GM18907 (cell line): ENCODE results near the gene NCBP1.
A peak's percentile ranks its signal among the peaks of the same experiment; 100 is the strongest.
"Not testable (repeated sequence)": the region's sequence is repeated elsewhere in the genome, so short reads cannot be mapped to it uniquely, and the experiment has no call there.

Source experiments
- ATAC-seq: cut with Tn5 transposase; IDR thresholded peaks from one replicate; pipeline ENCODE4 v1.9.1; 2021; ENCODE audit warnings: mild to moderate bottlenecking, moderate library complexity; ENCODE audit not compliant: unreplicated experiment

The NCBP1 gene, protein sequence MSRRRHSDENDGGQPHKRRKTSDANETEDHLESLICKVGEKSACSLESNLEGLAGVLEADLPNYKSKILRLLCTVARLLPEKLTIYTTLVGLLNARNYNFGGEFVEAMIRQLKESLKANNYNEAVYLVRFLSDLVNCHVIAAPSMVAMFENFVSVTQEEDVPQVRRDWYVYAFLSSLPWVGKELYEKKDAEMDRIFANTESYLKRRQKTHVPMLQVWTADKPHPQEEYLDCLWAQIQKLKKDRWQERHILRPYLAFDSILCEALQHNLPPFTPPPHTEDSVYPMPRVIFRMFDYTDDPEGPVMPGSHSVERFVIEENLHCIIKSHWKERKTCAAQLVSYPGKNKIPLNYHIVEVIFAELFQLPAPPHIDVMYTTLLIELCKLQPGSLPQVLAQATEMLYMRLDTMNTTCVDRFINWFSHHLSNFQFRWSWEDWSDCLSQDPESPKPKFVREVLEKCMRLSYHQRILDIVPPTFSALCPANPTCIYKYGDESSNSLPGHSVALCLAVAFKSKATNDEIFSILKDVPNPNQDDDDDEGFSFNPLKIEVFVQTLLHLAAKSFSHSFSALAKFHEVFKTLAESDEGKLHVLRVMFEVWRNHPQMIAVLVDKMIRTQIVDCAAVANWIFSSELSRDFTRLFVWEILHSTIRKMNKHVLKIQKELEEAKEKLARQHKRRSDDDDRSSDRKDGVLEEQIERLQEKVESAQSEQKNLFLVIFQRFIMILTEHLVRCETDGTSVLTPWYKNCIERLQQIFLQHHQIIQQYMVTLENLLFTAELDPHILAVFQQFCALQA

DNA sequence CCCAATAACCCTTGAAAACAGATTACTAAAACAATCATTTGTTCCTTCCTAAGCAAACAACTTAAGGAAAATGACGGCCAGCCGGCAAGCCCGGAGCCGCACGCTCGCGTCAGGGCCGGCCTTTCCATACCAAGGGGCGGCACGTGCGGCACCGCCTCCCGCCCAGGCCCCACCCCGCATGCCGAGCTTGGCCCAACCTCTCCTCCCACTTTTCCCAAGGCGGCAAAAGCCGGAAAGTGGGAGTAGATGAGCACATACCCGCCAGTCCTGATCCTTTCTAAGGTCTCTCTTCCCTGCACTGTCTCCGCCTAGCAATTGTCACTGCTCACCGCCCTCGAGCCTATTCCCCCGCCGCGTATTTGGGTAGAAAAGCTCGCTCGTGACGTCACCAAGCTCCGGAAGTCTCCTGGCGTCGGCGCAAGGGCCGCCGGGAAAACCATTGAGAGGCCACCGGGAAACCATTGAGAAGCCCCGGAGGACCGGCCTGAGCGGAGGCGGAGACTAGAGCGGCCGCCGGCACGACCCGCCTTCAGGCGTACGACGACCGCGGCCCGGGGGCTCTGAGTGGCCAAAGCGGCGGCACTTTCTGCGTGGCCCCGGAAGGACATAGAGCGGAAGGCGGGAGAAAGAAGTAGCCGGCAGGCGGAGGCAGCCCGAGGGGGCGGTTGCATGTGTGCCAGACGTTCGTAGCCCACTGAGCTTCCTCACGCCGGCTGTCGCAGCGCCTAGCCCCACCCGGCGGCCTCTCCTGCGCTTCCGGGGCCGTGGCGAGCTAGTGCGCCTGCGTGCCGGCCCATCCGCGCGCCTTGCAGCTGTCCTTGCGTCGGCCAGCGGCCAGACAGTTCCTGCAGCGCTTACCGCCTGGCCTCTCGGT, at the start of gene NCBP1, which contains the start of gene TSTD2:
TSS of gene NCBP1 (plus strand) at position 837 of the 874 bp plus-strand sequence. CDS start 61 bp downstream, outside the sequence.
TSS of gene TSTD2 (minus strand) at position 384 of the 874 bp plus-strand sequence. CDS start 5,806 bp downstream, outside the sequence.
- peak; percentile 87 for ATAC-seq

DNA sequence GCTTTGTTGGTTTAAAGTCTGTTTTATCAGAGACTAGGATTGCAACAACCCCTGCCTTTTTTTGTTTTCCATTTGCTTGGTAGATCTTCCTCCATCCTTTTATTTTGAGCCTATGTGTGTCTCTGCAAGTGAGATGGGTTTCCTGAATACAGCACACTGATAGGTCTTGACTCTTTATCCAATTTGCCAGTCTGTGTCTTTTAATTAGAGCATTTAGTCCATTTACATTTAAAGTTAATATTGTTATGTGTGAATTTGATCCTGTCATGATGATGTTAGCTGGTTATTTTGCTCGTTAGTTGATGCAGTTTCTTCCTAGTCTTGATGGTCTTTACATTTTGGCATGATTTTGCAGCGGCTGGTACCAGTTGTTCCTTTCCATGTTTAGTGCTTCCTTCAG, 48.8 kb upstream of the NCBP1 start:
- ATAC-seq, result not testable (repeated sequence)

DNA sequence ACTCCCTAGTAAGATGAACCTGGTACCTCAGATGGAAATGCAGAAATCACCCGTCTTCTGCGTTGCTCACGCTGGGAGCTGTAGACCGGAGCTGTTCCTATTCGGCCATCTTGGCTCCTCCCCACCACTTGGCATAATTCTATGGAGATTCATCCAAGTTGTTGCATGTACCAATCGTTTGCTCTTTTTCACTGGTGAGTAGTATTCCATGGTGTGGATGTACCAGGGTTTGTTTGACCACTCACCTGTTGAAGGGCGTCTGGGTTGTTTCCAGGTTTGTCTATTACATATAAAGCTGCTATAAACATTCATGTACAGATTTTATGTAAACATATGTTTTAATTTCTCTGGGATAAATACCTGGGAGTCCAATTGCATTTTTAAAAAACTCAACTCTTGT, 46.7 kb upstream of the NCBP1 start:
- ATAC-seq, result not testable (repeated sequence)

DNA sequence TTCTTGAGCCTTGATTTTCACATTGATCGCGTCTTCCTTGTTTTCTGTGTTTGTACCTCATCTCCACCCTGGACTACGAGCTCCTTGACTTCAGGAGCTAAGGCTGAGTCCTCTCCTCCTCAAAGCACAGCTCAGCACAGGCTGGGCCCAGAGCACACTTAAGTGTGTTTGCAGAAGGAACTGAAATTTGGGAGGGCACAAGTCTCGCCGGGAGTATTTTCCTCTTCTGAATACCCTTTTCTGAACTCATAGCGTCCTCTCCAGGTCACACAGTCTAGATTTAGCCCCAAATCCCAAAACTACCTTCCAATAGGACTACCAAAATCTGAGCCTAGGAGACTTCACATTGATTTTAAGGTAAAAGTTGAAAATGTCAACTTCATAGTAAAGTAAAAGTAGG, 42.1 kb upstream of the NCBP1 start:
- ATAC-seq, result no peak

DNA sequence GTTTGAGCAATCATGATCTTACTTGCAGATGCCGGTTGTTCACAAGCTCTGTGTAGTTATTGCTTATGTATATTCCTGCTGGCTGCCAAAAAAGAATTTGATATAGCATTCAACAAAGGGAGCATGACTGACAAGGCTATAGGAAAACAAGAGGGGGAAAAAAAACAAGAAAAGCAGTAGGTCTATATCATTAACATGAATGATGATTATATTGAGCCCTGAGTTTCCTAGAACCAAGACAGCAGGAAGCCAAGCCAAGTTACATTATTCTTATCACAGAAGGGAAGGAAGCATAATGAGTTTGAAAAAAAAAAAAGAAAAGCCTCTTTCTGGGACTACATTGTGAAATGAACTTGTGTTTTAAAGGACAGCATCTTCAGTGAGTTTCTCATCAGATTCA, 41.5 kb upstream of the NCBP1 start:
- no peak for ATAC-seq

DNA sequence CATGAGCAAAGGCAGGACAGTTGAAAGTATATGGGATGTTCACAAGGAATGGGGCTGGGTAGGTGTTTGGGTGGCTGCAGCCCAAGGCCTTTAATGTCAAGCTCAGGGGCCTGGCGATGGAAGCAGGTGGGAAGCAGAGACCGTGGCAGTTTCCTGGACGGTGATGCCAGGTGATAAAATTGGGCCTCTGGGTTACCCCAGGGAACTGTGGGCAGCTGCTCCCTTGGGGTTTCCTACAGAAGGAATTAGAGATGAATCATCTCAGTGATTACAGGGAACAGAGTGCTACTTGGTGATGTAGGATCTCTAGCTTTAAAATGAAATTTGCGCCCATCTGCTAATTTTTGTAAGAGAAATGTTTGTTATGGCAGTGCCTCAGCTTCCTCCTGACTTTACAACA, 39.7 kb upstream of the NCBP1 start:
- no peak for ATAC-seq

DNA sequence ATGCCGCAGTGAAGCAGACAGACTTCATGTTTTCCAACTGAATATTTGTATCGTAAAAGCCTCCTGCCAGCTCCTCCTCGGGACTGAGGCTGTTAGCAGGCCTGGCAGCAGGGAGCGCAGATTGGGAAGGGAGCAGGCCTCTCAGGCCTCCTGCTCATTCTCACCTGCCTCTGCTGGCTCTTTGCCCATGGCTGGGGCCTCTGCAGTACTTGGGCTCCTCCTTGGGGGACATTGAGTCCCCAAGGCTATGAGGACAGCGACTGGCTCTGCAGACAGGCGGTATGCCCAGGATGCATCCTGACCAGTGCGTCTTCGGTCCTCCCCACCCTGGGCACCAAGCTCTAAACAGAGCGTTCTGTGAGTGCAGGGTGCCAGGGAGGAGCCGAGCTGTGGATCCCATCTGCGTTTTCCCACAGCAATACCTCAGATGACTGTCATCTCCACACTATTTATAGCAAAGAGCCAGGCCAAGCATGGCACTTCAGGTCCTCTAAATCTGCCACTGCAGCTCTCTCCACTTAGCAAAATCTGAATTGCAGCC, 39.2 kb upstream of the NCBP1 start:
- no peak for ATAC-seq

DNA sequence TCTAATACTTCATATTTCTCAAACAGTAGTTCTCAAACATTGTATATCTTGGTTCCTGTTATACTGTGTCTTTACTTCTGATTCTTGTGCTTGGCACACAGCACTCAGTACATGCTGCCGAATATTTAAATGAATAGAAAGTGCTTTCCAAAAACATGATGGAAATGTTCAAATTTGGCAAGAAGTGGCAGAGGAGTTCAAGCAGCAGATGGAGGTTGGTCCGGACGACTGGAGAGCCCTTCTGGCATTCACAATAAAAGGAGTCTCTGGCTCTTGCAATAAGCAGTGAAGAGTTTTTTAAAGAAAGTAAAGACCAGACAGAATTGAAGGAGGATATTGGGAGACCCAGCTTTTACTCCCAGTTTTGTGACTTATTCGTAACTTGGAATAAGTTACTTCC, 36.7 kb upstream of the NCBP1 start:
- ATAC-seq, result no peak

DNA sequence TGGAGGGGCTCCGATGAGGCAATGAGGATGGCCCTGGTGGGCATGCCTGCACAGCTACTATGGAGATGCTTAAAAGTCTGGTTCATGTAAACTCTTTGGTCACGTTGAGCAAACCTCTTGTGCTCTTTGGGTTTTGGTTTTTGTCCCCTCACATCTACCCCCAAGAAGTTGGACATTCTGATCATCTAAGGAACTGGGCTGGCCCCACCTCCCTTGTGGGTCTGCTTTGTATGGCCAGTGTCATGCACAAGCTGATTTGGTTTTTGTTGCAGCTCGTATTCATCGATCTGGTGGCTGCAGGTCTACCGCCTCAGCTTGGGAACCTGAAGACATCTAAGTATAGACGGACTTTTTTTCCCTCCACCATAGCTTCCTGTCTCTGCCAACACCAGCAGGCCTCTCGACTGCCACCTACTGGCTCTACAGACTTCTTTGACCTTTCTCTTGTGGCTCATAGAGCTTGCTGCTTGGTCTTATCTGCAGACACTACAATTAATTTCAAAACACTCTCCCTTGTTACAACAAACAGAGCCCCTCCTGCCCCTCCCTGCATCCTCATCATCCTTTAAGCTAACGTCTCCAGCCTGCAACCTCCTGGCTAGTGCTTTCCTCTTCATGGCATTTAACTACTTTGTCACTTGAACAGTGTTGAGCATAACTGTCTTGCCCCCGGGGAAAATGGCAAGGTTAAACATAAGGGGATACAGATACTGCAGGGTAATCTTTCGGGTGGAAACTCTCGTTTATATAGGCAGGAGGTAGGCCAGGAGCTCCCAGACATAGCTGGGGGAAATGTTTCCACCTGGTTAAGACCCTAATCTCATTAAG, 34.9 kb upstream of the NCBP1 start:
- ATAC-seq, result peak; percentile 87

DNA sequence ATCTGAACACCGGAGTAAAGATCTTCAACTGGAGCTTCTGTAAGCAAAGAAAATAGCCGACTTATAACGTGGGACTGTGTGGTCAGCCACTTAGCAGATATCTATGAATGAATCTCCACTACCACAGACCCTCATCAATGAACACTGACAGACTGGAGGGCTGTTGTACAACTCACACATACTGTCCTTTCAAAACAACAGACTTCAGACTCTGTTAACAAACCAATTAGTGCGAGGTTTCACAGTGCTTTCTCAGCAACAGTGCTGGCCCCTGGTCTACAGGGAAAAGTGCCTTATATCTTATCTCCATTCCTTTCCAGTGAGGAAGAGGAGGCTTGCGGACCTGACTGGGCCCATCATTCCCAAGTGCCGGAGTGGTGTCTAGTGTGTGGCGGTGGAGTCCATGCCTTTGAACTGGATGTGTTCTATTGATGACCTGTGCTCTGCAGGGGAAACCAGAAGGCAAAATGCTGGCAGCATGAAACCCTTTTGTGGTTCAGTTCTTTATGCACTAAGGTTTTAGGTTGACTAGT, 34.2 kb upstream of the NCBP1 start:
- no peak for ATAC-seq

DNA sequence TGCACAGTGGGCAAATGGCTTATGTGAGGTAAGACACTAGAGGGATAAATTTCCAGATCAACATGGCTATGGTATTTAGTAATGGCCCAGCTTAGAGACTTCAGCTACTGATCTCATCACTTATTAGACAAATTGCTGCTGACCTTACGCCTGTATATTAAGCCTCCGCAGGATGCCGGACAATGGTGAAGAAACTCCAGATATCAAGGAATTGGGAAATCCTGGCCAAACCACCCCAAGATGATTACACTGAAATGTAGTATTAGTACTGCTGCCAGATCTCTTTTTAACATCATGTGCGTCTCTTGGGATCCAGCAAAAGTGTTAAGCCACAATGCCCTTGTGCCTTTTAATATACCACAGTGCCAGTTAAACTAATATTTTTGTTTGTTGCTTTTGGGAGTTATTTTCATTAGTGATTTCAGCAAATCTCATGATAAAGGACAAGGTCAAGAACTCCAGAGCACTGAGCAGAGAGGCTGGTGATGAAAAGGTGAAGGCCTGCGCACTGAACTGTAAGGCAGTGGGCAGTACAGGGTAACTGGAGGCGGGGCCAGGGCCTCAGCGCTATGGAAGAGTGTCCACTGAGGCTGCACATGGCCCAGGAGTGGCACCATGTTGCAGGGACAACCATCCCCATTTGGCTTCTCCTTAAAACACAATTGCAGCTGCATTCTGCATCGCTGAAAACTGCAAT, 32.9 kb upstream of the NCBP1 start:
- no peak for ATAC-seq

DNA sequence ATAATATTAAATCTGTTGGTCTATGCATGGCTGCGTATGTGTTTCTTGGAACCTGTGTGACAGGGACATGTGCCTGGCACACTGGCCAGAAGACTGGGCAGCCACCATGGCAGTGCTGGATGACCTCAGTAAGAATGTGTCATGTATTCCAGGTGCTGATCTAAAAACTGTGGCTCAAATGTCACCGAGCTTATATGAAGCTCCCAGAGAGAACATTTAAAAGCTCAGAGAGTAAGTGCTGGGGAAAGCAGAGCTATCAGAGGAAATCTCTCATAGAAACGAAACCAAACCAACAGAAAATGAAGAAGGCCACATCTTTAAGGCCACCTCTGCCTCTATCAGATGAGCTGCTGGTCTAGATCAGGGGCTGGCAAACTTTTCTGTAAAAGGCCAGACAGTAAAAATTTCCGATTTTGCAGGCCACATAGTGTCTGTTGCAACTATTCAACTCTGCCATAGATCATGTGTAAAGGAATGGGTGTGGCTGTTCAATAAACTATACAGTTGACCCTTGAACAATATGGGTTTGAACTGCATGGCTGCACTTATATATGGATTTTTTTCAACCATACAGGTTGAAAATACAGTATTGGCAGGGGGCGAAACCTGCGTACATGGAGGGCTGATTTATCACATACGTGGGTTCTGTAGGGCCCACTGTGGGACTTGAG, 32.3 kb upstream of the NCBP1 start:
- no peak for ATAC-seq

DNA sequence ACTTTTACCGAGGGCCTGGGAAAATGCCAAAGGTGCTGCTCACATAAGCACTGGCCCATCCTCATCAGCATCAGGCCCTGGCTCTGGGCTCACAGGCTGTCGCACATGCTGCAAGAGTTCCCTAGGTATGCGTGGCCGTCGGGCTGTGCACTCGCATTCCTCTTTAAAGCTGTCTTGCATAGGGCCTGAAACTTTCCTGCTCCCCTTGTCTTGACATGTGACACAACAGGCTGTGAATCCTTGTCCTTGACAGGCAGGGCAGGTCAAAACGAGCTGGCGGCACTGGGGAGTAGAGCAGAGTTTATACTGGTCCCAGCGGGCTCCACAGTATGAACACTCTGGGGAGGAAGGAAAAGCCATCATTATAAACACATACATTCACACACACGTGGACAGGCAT, 31.2 kb upstream of the NCBP1 start:
- ATAC-seq, result no peak

DNA sequence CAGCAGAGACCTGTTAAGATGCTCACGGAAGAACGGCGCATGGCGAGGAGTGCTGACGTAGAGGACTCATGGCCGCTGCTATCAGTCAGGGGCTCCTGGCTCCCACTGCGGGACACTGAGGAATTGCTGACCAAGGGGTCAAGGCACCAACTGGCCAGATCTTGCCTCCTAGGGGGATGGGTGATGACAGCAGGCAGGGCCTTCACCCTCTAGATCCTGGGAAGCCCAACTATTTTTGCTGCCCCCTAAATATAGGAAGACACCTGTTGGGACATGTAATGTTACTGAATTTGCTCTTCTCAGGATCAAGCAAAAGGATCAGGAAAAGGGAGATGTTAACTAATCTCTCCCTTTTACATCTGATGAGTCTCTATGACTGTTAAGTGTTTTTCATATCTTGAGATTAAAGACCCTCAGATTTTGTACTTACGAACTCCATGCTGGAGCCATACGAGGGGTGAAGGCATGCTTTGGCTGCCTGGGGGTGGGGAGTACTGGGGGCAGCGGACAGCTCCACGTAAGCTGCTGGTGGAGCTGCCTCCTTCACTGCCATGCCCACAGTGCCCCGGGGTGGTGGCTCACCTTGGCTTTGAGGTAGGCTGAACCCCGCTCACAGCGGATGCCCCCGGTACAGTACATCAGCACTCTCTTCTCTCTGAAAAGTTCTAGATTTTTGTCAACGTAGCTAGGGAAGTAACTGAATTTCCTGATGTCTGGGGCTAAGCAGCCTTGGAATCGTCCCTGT, 28.5 kb upstream of the NCBP1 start:
- no peak for ATAC-seq

DNA sequence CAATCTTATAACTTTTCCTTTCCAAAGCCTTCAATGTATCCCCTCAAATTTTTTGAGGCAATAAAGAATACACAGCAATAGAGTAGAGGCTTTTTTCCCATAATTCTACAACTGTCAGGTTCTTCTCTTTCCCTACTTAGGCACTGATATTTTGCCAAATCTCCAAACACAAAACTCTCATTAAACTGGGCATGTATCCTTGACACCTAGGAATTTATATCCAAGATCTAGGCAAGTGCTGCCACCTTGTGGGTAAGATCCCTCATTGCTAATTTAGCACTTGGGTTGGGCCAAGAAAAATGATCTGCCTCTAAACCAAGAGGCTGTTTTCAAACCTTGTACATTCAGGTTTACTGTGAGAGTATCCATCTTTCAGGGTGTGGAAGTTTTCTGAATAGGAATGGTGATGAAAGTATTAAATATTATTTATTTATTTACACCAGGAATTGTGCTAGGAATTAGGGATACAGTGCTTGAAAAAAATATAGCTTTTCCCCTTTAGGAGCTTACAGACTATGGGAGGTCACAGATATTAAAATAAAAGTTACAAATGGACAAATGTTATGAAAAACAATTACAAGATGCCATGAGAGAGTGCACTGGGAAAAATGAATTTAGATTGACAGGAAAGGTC, 18.1 kb upstream of the NCBP1 start:
- ATAC-seq, result no peak

DNA sequence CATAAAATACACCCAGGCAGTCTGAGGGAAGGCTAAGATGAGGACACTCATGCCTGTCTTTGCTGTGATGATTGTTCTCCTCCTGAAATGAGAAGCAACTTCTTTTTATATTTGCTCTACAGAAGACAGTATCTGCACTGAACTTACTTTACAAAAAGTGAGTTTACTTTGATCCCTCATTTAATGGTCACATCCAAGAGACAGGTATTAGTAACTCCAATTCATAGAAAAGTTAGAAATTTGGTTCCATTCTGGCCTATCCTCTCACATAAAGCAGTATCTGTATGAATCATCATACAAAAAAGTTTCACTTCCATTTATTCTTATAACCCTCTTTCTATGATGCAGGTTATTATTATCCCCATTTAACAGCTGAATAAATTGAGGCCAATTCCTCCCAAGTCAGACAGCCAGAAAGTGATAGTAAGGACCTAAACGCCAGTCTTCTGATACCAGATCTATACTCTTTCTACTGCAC, 15.6 kb upstream of the NCBP1 start:
- ATAC-seq, result no peak

DNA sequence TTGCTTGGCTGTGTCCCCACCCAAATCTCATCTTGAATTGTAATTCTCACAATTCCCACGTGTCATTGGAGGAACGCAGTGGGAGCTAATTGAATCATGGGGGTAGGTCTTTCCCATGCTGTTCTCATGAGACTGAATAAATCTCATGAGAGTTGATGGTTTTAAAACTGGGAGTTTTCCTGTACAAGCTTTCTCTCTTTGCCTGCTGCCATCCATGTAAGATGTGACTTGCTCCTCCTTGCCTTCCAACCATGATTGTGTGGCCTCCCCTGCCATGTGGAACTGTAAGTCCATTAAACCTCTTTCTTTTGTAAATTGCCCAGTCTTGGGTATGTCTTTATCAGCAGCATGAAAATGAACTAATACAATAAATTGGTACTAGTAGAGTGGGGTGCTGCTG, 13.6 kb upstream of the NCBP1 start:
- ATAC-seq, result not testable (repeated sequence)
